ENCODE measurements around the gene MYL4.
"Not testable (repeated sequence)": the region's sequence is repeated elsewhere in the genome, so short reads cannot be mapped to it uniquely, and the experiment has no call there.

The MYL4 gene

DNA sequence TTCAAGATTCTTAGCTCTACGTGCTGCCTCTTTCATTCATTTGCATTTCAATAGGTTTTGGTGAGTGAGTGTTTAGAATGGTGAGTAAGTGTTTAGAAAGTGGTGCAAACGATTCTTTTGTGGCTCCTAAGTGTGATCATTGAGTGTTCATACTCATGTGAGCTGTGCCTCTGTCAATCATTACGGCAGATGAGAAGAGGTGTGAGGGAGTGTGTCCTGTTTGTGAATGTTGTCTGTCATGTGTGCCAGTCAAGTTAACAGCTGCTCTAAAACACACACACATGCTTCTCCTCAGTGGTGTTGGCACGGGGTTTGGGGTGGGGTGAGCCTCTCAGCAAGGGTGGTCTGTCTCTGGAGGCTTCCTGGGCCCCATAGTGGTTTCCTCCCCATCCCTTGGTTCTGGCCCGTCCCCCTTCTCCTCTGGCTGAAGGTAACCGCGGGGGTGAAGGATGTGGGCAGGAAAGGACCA is 11.4 kb downstream of the MYL4 start:
- no peak for DNase-seq (ENCODE audit: extremely low read depth, low read depth)
- no peak overlapping the region for H3K4me3 ChIP-seq (replicated peaks; ENCODE audit: low read depth, low read length)
- TF ChIP-seq, protein P1, sequence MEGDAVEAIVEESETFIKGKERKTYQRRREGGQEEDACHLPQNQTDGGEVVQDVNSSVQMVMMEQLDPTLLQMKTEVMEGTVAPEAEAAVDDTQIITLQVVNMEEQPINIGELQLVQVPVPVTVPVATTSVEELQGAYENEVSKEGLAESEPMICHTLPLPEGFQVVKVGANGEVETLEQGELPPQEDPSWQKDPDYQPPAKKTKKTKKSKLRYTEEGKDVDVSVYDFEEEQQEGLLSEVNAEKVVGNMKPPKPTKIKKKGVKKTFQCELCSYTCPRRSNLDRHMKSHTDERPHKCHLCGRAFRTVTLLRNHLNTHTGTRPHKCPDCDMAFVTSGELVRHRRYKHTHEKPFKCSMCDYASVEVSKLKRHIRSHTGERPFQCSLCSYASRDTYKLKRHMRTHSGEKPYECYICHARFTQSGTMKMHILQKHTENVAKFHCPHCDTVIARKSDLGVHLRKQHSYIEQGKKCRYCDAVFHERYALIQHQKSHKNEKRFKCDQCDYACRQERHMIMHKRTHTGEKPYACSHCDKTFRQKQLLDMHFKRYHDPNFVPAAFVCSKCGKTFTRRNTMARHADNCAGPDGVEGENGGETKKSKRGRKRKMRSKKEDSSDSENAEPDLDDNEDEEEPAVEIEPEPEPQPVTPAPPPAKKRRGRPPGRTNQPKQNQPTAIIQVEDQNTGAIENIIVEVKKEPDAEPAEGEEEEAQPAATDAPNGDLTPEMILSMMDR (IDR thresholded peaks at IDR 0.05; ENCODE audit: low read depth, low read length, missing control alignments), result no peak

DNA sequence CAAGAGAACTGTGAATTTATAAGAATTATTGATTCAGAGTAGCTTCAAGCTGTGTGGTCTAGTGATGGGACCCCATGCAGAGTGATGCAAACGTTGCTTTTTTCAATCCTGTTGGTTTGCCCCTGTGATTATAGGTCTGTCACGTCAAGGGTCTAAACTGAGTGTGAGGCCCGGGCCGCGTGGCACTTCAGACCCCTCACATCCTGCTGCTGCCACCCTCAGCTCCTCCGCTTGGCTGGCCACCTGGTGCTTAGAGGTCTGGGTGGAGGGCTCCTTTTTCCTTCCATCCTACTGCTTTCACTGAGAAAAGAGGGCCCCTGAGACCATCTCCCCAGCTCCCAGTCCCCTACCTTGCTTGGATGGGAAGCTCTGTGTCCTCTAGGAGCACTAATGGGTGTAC is 12.0 kb downstream of the MYL4 start:
- DNase-seq (ENCODE audit: extremely low read depth, low read depth), result no peak
- TF ChIP-seq, protein P1 (IDR thresholded peaks at IDR 0.05; ENCODE audit: low read depth, low read length, missing control alignments), result no peak
- no peak overlapping the region for H3K4me3 ChIP-seq (replicated peaks; ENCODE audit: low read depth, low read length)

DNA sequence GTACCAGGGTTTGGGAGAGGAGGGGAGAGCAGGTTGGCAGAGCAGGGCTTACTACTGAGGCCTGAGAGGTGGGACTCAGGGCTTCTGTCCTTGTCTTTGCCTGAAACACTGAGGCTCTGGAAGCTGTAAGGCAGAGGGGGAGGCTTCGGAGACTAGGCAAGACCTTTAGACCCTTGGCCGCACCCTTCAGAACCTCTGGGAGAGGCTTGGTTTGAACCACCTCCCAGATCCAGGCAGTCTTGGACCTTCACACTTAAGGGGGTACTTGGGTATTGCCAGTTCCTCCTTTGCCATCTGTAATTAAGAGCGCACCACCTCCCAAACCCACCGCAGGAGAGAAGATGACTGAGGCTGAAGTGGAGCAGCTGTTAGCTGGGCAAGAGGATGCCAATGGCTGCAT is 12.9 kb downstream of the MYL4 start:
- TF ChIP-seq, protein P1 (IDR thresholded peaks at IDR 0.05; ENCODE audit: low read depth, low read length, missing control alignments), result no peak
- H3K4me3 ChIP-seq (replicated peaks; ENCODE audit: low read depth, low read length), result no peak overlapping the region
- DNase-seq (ENCODE audit: extremely low read depth, low read depth), result no peak

DNA sequence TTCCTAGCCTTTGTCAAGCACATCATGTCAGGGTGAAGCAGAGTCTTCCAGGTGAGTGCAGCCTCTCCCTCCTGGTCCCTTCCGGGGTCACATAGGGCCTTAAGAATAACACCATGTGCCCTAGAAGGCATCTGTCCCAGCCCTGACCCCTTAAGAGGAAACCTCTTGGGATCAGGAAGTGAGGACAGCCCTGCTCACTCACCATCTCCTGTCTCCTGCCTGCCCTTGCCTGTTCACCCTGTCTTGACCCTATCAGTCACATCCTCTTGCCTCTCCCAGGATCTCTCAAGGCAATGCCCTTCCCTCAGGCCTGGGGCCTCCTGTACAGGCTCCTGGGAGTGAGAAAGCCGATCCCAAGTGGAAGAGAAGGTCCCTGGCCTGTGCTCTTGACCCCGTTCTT is 13.9 kb downstream of the MYL4 start:
- no peak for DNase-seq (ENCODE audit: extremely low read depth, low read depth)
- no peak overlapping the region for H3K4me3 ChIP-seq (replicated peaks; ENCODE audit: low read depth, low read length)
- TF ChIP-seq, protein P1 (IDR thresholded peaks at IDR 0.05; ENCODE audit: low read depth, low read length, missing control alignments), result no peak

DNA sequence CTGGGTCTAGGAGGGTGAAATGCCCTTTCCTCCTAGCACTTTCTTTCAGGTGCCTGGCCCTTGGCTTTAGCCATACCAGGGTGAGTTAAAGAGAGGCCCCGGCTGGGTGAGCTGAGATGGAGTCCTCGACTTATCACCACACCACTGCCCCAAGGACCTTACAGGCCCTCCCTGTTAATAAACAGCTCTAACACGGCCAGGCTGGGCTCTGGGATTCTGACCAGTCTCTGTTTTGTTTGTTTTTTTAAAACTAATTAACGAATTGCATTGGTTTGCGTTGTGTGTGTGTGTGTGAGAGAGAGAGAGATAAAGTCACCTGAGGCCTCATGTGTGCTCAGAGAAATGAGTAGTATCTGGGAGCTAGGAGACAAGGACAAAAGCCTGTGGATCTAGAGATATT is 14.3 kb downstream of the MYL4 start:
- TF ChIP-seq, protein P1 (IDR thresholded peaks at IDR 0.05; ENCODE audit: low read depth, low read length, missing control alignments), result no peak
- DNase-seq (ENCODE audit: extremely low read depth, low read depth), result no peak

DNA sequence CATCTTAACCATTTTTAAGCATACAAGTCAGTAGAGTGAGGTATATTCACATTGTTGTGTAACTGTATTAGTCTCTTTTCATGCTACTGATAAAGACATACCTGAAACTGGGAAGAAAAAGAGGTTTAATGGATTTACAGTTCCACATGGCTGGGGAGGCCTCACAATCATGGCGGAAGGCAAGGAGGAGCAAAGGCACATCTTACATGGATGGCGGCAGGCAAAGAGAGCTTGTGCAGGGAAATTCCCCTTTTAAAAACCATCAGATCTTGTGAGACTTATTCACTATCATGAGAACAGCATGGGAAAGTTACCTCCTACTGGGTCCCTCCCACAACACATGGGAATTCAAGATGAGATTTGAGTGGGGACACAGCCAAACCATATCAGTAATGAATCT is 14.9 kb downstream of the MYL4 start:
- not testable (repeated sequence) for H3K4me3 ChIP-seq (replicated peaks; ENCODE audit: low read depth, low read length); DNase-seq (ENCODE audit: extremely low read depth, low read depth)

More for the DNA sequence above, 14.3 kb downstream of the MYL4 start:
- H3K4me3 ChIP-seq (replicated peaks; ENCODE audit: low read depth, low read length), result no peak overlapping the region

DNA sequence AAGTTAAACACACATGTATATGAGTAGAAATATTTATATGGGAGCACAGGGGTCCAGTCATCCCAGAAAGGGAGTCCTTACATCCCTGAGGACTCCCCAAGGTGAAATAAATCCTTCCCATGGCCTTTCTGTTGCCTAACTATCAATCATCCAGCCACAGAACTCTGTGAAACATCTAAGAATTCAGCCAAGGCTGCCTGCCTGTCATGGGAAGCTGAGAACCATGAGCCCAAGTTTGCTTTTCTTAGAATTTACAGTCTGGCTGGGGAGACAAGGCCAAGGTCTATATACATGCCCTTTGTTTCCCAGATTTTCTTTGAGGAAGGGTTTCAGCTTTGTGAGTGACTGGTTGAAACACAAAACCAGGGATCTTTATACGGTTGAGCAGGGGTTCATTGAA is 15.8 kb downstream of the MYL4 start:
- TF ChIP-seq, protein P1 (IDR thresholded peaks at IDR 0.05; ENCODE audit: low read depth, low read length, missing control alignments), result no peak

More for the DNA sequence above, 15.8 kb downstream of the MYL4 start:
- DNase-seq (ENCODE audit: extremely low read depth, low read depth), result no peak
- H3K4me3 ChIP-seq (replicated peaks; ENCODE audit: low read depth, low read length), result no peak overlapping the region
